Superior temporal gyrus (tissue), 1 donor: ENCODE results near the gene HAND2.

Experiments used
- DNase-seq: peaks from one replicate; pipeline ENCODE4 v3.0.0-alpha.2; 2016; ENCODE audit errors: extremely low spot score

The HAND2 gene

DNA sequence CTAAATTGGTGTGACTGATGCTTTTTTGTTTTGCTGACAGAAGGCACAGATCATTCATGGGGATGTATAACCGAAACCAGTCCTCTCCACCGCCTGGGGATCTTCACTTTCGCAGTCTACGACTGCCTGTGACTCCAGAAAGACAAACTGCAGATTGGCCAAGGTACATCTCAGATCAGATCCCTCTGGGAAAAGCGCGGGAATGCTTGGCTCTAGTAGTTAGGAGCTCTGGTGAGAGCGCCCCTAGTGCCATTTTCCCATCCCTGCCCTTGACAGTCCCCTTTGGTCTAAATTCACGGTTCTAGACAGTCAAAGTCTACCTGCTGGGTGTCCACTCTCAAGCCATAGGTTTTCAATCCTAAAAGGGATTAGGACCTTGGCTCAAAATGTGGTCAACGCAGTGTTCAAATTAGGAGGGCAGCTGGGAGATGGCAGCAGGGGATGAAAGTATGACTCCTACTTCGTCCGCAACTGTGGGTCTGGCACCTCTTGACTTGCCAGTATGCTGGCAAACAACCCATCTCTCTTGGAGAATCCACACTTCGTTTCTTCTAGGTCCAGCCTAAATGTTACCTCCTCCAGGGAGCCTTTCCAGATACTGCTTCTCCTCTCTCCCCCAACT is 6.9 kb upstream of the HAND2 start:
- DNase-seq: no peak

- DNase-seq: no peak
These were observed 5.9 kb upstream of the HAND2 start for GRCh38 chr4:173535957-173536356.

DNA sequence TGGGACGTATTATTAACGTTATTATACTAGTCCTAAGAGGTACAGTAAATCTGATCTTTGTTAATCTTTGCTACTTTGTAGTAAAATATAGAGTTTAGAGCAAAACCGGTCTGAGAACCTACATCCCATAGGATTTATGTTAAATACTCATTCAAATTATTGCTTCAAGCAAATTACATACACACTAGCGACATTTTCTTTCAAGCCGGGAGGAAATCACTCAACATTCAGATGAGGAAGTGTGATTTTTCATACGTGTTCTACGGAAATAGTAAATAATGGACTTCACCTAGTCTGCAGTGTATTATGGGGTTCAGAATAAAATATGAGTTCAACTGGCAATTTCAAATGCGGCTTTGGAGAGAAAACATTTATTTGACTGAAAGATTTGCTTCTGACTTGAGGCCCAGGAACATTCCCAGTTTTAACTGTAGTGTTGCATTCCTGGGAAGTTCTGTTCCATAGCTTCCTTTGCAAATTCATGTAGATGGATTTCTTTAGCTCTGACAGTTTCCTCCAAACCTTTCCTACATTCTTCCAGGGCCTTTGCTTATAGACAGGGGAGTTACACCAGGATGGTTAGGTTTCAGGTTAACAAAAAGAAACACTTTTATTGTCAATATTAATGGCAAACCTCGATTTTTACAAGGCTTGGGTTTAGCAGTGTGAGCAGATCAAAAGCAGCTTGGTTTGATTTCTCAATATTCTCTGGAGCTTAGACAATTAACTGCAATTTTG is 5.3 kb upstream of the HAND2 start:
- DNase-seq: no peak

- DNase-seq: no peak
These were observed 4.4 kb upstream of the HAND2 start for GRCh38 chr4:173534434-173534833.

GRCh38 chr4:173532725-173533511 is 2.9 kb upstream of the HAND2 start:
- DNase-seq: no peak

DNA sequence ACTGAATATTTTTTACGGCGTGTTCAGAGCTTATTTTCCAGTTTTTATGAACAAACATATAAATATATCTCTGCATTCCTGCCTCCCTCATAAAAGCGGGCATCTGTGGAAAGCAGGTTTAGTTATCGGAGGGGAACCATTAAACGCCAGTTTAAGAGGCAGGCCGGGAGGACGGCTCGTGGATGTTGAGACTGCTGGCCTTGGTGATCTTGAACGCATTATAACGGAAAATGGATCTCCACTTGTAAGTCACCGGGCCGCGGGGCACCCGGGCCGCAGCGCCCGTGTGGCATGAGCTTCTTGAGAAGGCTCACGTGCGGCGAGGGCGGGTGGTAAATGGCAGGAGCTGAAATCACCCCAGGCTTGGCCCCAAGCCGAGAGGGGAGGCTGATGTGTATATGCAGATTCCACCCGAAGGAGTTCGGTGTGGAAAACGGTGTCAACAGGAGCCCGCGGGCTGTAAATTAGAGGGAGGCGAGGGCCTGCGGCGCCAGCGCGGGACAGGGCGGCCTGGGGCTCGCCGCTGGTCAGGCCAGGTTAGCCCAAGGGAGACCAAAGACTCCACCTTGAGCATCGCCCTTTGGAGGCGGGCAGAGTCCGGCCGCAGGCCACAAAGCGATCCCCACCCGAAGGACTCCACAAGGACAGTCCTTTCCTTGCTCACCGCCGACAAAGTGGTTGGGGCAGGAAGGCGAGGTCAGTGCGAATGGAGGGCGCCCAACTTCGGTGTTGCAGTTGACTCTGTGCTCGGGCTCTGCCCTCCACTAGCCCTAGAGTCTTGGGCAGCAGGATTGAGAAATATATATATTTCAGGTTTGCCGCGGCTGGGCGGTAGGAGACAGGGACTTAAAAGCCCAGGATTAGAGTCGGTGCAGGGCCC is 1.3 kb upstream of the HAND2 start:
- DNase-seq: no peak

DNA sequence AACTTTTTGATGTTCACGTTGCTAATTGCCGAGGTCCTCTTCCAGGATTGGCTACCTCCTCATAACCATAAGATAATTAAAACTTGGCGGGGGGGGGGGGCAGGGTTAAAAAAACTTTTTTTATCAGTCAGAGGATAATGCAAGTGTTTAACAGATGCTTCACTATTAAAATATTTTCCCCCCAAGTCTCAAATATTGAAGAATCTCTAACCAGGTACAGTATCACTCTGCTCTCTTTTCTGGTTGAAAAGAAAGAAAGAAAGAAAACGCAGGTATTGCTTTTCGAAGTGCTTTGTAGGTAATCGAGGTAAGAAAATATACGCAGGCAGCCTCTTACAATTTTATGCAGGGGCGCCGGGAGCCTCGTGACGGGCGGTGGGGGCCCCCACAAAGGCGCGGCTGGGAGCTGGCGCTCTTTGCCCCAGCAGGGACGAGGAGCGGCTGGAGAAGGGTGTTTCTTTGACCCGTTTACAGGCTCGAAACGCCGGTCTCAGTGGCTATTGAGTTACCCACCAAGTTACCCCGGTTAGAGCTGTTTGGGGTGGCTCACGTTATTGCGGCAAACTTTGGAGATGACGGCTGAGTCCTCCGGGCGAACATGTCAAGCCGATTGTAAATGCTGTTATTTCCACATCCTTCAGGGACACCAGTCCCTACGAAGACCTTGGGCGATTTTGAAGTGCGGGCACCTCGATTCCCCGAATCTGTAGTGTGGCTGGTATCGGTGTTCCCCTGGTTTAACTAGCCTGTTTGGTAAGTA is 477 bp upstream of the HAND2 start:
- DNase-seq: no peak

DNA sequence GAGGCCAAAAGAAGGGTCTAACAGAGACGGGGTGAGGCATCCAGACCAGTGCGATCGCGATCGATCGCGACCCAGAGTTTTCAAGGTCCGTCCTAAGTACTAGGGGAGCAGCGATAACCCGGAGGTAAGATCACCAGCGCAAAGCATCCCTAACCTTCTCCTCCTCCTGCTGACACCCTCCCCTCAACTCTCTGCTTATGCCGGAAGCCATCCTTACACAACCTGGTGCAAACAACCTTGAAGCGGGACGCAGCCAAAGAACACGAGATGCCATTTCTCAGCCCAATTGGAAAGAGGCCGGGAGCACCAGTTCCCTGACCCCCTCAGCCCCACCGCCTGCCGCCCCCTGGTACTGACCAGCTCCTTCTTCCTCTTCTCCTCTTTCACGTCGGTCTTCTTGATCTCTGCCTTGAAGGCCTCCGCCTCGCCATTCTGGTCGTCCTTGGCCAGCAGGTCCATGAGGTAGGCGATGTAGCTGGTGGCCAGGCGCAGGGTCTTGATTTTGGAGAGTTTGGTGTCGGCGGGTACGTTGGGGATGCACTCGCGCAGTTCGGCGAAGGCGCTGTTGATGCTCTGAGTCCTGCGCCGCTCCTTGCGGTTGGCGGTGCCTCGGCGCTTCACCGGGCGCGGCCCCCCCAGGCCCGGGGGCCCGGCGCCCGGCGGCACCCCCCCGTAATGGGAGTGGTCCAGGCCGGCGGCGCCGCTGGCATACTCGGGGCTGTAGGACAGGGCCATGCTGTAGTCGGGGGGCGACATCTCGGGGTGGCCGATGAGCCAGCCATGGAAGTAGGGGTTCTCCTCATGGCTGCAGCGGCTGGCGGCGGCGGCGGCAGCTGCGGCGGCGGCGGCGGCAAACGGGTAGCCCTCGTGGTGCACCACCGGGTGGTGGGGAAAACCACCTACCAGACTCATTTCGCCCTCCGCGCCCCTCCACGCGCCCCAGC is 1.4 kb downstream of the HAND2 start:
- DNase-seq: no peak

DNA sequence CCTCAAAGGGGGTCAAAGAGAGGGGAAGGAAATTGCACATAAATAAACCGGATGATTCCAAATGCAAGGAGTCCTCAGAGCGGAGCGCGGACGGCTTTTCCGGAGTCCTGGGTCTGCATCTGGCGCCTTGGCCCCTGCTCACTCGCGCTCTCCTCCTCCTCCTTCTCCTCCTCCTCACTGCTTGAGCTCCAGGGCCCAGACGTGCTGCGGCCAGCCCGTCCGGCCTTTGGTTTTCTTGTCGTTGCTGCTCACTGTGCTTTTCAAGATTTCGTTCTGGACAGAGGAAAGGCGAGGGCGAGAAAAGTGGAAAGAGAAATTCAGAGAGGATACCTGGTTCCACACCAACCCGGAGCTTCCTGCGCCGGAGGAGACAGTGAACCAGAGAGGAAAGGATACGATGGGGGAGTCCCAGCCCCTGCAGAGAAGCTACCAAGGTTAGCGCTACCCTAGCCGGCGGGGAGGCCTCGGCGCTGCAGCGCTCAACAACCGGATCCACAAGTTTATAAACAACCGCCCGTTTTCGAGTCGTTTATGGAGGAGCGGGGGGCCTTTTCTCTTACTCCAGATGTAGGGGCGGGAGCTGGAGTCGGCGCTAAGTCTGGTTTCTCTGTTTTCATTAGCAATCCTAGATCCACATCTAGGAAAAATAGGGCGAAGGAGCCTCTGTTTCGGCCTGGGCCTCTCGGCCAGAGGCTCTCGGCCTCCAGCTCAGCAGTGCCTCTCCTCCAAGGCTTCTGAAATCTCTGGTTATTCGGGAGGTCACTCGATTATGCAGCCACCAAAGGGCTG is 2.7 kb downstream of the HAND2 start:
- DNase-seq: no peak

- no peak for DNase-seq
These were observed 3.3 kb downstream of the HAND2 start for GRCh38 chr4:173526724-173527102.

- no peak for DNase-seq
These were observed 4.0 kb downstream of the HAND2 start for GRCh38 chr4:173526027-173526482.

DNA sequence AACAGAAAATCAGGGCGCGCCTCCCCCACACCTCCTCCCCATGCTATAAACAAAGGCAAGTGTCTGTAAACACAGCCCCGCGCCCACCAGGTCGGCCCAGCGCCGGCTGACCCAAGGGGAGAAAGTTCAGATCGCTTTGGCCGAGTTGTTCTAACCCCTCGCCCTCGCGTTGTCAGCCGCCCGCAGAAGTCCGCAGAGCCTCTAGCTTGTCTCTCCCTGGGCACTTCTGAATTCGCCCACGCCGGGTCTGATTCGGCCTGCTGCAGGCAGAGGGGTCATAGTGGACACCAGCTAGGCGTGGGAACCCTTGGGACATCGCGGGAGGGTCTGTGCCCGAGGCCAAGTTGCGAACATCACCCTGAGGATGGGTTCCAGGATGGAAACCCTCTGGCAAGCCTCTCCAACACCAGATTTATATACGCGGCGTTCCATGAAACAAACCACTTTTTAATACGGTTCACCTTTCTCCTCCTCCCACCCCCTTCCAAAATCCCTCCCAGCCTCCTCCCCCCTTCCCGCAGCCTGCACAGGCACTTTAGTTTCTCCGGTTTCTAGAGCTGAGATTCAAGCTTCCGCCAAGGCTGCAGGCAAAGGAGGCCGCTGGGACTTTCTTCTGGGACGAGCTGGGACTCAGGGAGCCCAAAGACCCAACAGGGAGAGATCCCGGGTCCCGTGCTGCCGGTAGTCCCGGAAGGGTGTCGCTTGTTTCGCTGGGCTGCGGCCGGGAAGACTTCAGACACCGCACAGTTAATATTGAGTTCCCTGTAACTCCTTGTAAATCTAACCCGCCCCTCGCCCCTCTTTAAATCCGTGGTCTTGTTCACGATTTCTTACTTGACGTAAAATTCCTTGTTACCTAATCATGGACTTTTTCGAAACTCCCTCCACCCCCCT is 4.7 kb downstream of the HAND2 start:
- DNase-seq: no peak

DNA sequence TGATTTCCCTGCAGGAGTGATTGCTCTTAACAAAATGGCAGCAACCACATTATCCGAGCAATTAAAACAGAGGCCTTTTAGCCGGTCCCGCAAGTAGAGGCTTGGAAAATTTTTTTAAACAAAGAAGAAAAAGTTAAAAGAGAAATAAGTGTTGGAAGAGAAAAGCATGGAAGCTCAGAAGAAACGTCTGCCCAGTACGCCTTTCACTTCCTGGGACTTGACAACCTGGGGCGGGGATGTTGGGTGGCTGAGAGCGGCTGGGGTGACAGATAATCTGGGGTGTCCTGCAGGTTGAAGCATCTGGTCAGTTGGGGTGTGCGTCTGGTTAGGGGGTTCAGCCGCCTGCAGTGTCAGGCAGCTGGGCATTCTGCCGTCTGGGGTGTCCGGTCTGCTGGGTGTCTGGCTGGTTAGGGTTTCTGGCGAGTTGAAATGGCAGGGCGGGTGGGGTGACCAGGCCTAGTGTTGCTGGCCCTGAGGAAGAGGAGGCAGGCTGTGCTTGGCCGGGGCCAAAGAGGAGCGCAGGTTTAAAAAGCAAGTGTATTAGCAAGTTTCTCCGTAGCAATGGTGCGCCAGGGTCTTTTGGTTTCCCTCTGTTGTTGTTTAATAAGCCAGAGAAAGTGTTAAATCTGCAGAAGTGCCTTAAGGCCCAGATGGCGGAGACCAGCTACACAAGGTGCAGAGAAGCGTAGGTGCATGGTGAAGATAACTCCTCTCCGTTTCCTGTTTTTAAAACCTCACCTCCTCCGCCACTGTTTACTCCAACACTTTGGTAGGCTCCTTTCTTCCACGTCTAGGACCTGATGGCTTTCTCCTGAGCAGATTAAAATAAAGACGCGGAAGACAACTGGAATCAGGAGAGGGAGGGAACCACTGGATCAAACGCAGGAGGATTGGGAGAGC is 5.6 kb downstream of the HAND2 start:
- no peak for DNase-seq

- DNase-seq: no peak
These were observed 7.1 kb downstream of the HAND2 start for GRCh38 chr4:173522951-173523395.

- DNase-seq: no peak
These were observed 7.7 kb downstream of the HAND2 start for GRCh38 chr4:173522160-173522950.
